K562 (cell line): Measurements from ENCODE around the gene ORC3. TPM values are rescaled to one million over a fixed set of nuclear protein-coding genes. Genes with fewer than 3 reads are reported as not detected.

Experiments used
- ATAC-seq: fragments of 200-7000 bp; cut with Tn5 transposase; 3 replicates; pipeline ENCODE4 v1.9.1; 2020; ENCODE audit warnings: moderate library complexity
- BruUV-seq: library from RNA; stranded (reverse); fragments of 400-500 nt; replicated peaks from 2 replicates; lab custom pipeline; 2021; lab: Mats Ljungman, UMichigan
- CTCF ChIA-PET: fragments of 300-600 bp; formaldehyde crosslinking; extraction: SDS; loops from one replicate; lab custom pipeline; 2021; ENCODE audit warnings: low intra/inter-chr PET ratio; lab: Yijun Ruan, JAX
- POLR2A ChIA-PET: fragments of 300-600, 350-650 bp; sonication (Branson Sonifier 250); formaldehyde crosslinking; extraction: SDS; loops from one replicate; lab custom pipeline; 2021; ENCODE audit warnings: antibody characterized with exemption, inconsistent platforms; lab: Yijun Ruan, JAX
- DNase-seq, 4 experiments: peaks; one replicate each; pipeline versions ENCODE4 v3.0.0 to v3.0.0-alpha.2; 2011 to 2018; ENCODE audit warnings: low spot score in 3 of 4, mixed read lengths in 3 of 4; ENCODE audit errors: extremely low read depth in 1 of 4
- FAIRE-seq: peaks from 2 replicates; lab custom pipeline; 2011; peaks lifted over from hg19 to GRCh38; lab: Jason Lieb, UNC
- H2AFZ ChIP-seq: 2 replicates; pipeline ENCODE4 v1.6.0; 2011; ENCODE audit warnings: low read depth, low read length, control low read depth, inconsistent platforms
- H3K27ac ChIP-seq: fragments of 200-600 bp; 3 replicates; pipeline ENCODE4 v1.8.0; 2011; ENCODE audit warnings: low read depth, mild to moderate bottlenecking, control low read depth, inconsistent platforms, low read length, moderate library complexity, mixed read lengths; ENCODE audit errors: extremely low read depth
- H3K27me3 ChIP-seq, 2 experiments: fragments of 300-600 bp in 1 of 2; 2 replicates in 1 of 2; 3 replicates in 1 of 2; pipeline versions ENCODE4 v1.6.0 to v1.8.0; 2011; ENCODE audit warnings: inconsistent platforms in 2 of 2, low read length in 2 of 2, mild to moderate bottlenecking in 1 of 2, mixed read lengths in 1 of 2, moderate library complexity in 1 of 2; ENCODE audit not compliant: control insufficient read depth in 2 of 2, insufficient read depth in 2 of 2
- H3K36me3 ChIP-seq: fragments of 300-600 bp; 3 replicates; pipeline ENCODE4 v1.8.0; 2011; ENCODE audit warnings: mild to moderate bottlenecking, low read length, inconsistent platforms; ENCODE audit not compliant: control insufficient read depth, insufficient read depth
- H3K4me1 ChIP-seq, 2 experiments: fragments of 200-600 bp in 1 of 2; replicated peaks in 1 of 2; 2 replicates in 1 of 2; 3 replicates in 1 of 2; pipeline versions ENCODE4 v1.5.1 to v1.8.0; 2011; ENCODE audit warnings: inconsistent platforms in 2 of 2, low read length in 2 of 2, mild to moderate bottlenecking in 1 of 2, mixed read lengths in 1 of 2, moderate library complexity in 1 of 2; ENCODE audit not compliant: control insufficient read depth in 2 of 2, insufficient read depth in 2 of 2
- H3K4me2 ChIP-seq: 2 replicates; pipeline ENCODE4 v1.6.1; 2011; ENCODE audit warnings: low read length, control low read depth, inconsistent platforms, mixed read lengths; ENCODE audit not compliant: insufficient read depth
- H3K4me3 ChIP-seq: fragments of 200-600 bp; sonication (generic), shearing (Covaris generic); 2 replicates; pipeline ENCODE4 v1.5.1; 2016; ENCODE audit warnings: control low read depth, inconsistent platforms
- H3K79me2 ChIP-seq: fragments of 200-600 bp; 3 replicates; pipeline ENCODE4 v1.8.0; 2011; ENCODE audit warnings: low read length, inconsistent platforms; ENCODE audit not compliant: control insufficient read depth, insufficient read depth
- H3K9ac ChIP-seq, 2 experiments: 2 replicates each; pipeline versions ENCODE4 v1.6.0 to v1.6.1; 2011; ENCODE audit warnings: low read depth in 2 of 2, low read length in 2 of 2, control low read depth in 1 of 2, inconsistent platforms in 1 of 2, mild to moderate bottlenecking in 1 of 2, mixed read lengths in 1 of 2; ENCODE audit not compliant: insufficient read depth in 1 of 2
- H3K9me1 ChIP-seq: one replicate; pipeline ENCODE4 v1.6.0; 2011; ENCODE audit warnings: inconsistent platforms, mild to moderate bottlenecking, low read length, moderate library complexity; ENCODE audit not compliant: control insufficient read depth, insufficient read depth
- H3K9me3 ChIP-seq: replicated peaks from 2 replicates; pipeline ENCODE4 v1.5.1; 2011; ENCODE audit warnings: low read depth, low read length, inconsistent platforms; ENCODE audit not compliant: control insufficient read depth, insufficient read depth
- H4K20me1 ChIP-seq: replicated peaks from 2 replicates; pipeline ENCODE4 v1.6.1; 2011; ENCODE audit warnings: low read length, inconsistent platforms, mixed read lengths; ENCODE audit not compliant: control insufficient read depth, insufficient read depth
- CHD1 ChIP-seq: fragments of 200-600 bp; sonication (generic); IDR thresholded peaks from one replicate; pipeline ENCODE4 v1.6.1; 2012; ENCODE audit warnings: mild to moderate bottlenecking, moderate library complexity, low read length, inconsistent platforms
- FOXM1 ChIP-seq, 2 experiments: fragments of 450-650 bp in 1 of 2; sonication (generic) in 1 of 2; formaldehyde crosslinking in 1 of 2; IDR thresholded peaks; 2 replicates each; pipeline versions ENCODE4 v1.6.1 to v1.9.0; 2017 to 2022; ENCODE audit warnings: low read depth in 2 of 2, mild to moderate bottlenecking in 2 of 2, missing genetic modification reagents in 1 of 2, moderate library complexity in 1 of 2
- GATAD2B ChIP-seq: fragments of 450-650 bp; IDR thresholded peaks from 2 replicates; pipeline ENCODE4 v1.6.1; 2017; ENCODE audit warnings: mild to moderate bottlenecking, borderline replicate concordance
- GTF2A2 ChIP-seq: IDR thresholded peaks from 2 replicates; pipeline ENCODE4 v1.6.1; 2016; ENCODE audit warnings: mild to moderate bottlenecking, missing genetic modification characterization, missing compliant biosample characterization
- LARP7 ChIP-seq: fragments of 450-650 bp; IDR thresholded peaks from 2 replicates; pipeline ENCODE4 v1.6.1; 2016
- MITF ChIP-seq: IDR thresholded peaks from 2 replicates; pipeline ENCODE4 v1.6.1; 2014; ENCODE audit warnings: antibody characterized with exemption
- POU5F1 ChIP-seq: fragments of 150-350 bp; IDR thresholded peaks from 2 replicates; pipeline ENCODE4 v1.6.1; 2014; ENCODE audit warnings: borderline replicate concordance, low read length, low read depth, mild to moderate bottlenecking; ENCODE audit not compliant: partially characterized antibody
- RAD51 ChIP-seq: fragments of 450-650 bp; IDR thresholded peaks from 2 replicates; pipeline ENCODE4 v1.7.1; 2016; ENCODE audit warnings: low read depth, mild to moderate bottlenecking, borderline replicate concordance
- RBM25 ChIP-seq: fragments of 200-400 bp; formaldehyde crosslinking; IDR thresholded peaks from 2 replicates; pipeline ENCODE4 v1.6.1; 2018; ENCODE audit warnings: low read length, low read depth, moderate library complexity; ENCODE audit not compliant: severe bottlenecking
- ZNF121 ChIP-seq: sonication (generic); formaldehyde crosslinking; conservative IDR thresholded peaks from 2 replicates; pipeline ENCODE4 v1.8.0; 2022; ENCODE audit warnings: missing genetic modification reagents
- WGBS: fragments of 100-300 bp; shearing (Covaris generic); methylation state at CpG from one replicate; pipeline ENCODE4 v1.1.6; 2016; ENCODE audit warnings: low coverage, mixed read lengths; ENCODE audit not compliant: insufficient coverage; ENCODE audit errors: missing lambda C conversion rate; 5-methylcytosine and 5-hydroxymethylcytosine counted together
- in situ Hi-C: fragments of 300-500 bp; cut with MboI; formaldehyde crosslinking; loops from 4 replicates; pipeline ENCODE4 v1.15.0; 2018; ENCODE audit warnings: inconsistent platforms, mixed read lengths
- intact Hi-C: fragments of 100-400 bp; cut with micrococcal nuclease; formaldehyde crosslinking; loops from 2 replicates; pipeline ENCODE4 v1.14.2; 2022
- polyA plus RNA-seq, 8 experiments: library from polyadenylated mRNA; depleted of rRNA in 4 of 8; stranded (reverse) in 5 of 8; unstranded in 3 of 8; fragments of >200 nt; fragmentation: Nextera tagmentation in 2 of 8; fragmentation: Illumina TruSeq in 1 of 8; extraction: Ambion mirVana in 2 of 8; extraction: Trizol in 1 of 8; gene quantifications; 2 replicates each; pipeline versions ENCODE4 v1.2.1 to v1.2.3, GENCODE V29; 2011 to 2014; ENCODE audit warnings: inconsistent platforms in 1 of 8, missing spikeins in 1 of 8
- total RNA-seq, 7 experiments: library from RNA; depleted of rRNA in 6 of 7; stranded (reverse); fragments of >200 nt in 6 of 7; fragmentation: Illumina TruSeq in 2 of 7; extraction: Trizol in 2 of 7; gene quantifications; 2 replicates each; pipeline versions ENCODE4 v1.2.1 to v1.2.3, GENCODE V29; 2011 to 2021; ENCODE audit warnings: low replicate concordance in 1 of 7

Gene ORC3
- total and polyA plus RNA-seq, 9 of the 15 experiments (the other 6 are each of a cell fraction or from before 2014, with no cell fraction given) = 28.8 to 159 (median 74.8) TPM

DNA sequence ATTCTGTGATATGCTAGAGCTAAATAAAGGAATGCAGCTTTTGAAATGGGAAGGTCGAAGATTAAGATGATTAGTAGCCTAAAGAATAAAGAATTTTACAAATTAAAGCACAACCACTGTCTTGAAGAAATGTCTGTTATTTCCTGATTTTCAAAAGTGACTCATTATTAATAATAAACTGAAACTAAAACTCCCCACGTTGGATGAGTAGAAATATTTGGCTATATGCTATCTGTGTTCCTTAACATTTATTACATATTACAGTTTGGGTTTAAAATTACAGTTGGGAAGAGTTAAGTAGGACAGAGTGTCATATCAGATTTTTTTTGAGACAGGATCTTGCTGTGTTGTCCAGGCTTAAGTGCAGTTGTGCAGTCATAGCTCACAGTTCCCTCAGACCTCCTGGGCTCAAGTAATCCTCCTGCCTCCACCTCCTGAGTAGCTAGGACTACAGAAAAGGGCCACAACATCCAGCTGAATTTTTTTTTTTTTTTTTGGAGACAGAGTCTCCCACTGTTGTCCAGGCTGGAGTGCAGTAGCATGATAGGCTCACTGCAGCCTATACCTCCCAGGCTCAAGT, 65.0 kb downstream of the ORC3 start:
- BruUV-seq = no TSS peak
- ATAC-seq (no peak), DNase-seq (no peak), FAIRE-seq (no peak)
- intact Hi-C loops = no loop called here
- H3K4me3 ChIP-seq = no peak overlapping the region
- no peaks in the 10 kb centered on the region for H4K20me1 ChIP-seq
- TF ChIP-seq RBM25 (peak; percentile 65), POU5F1 (no peak), RAD51 (no peak), MITF (no peak), LARP7 (no peak), CHD1 (no peak), GATAD2B (no peak), FOXM1 (IDR thresholded peaks at IDR 0.05; ENCODE audit: low read depth) (no peak), FOXM1 (CRISPR knock-in tag; IDR thresholded peaks at IDR 0.05; ENCODE audit: low read depth) (no peak), GTF2A2 (tag) (no peak), ZNF121 (peak; percentile 92)
- ChIA-PET POLR2A (interaction anchor here (0.7 kb wide), 1 partner anchor 18 kb away, joined by 3 read pairs; no protein-coding TSS in a partner anchor), CTCF (interaction anchor here (0.6 kb wide), 1 partner anchor 163 kb away, joined by 3 read pairs; no protein-coding TSS in a partner anchor)
- peaks cover 61% of the 10 kb centered on the region; the same call in 2 of the 3 replicates for H3K36me3 ChIP-seq
- H3K9me3 ChIP-seq = no peaks in the 10 kb centered on the region
- in situ Hi-C loops = no loop called here
- H3K9me1 ChIP-seq = no peaks in the 10 kb centered on the region
- no peak overlapping the region for H2AFZ ChIP-seq
- no peaks in the 10 kb centered on the region for H3K27me3 ChIP-seq
- no peak overlapping the region for H3K27ac ChIP-seq
- H3K9ac ChIP-seq = no peak overlapping the region
- H3K4me2 ChIP-seq = no peak overlapping the region
- H3K79me2 ChIP-seq = no peaks in the 10 kb centered on the region
- no peaks in the 10 kb centered on the region for H3K4me1 ChIP-seq
- WGBS = 82% methylated on average over 2 of the region's 2 CpGs
